GM18505 (cell line): Measurements from ENCODE around the gene SFXN5.

Source experiments
- ATAC-seq: cut with Tn5 transposase; IDR thresholded peaks from one replicate; pipeline ENCODE4 v1.9.1; 2021; ENCODE audit not compliant: unreplicated experiment
- POLR2A ChIP-seq: IDR thresholded peaks from 4 replicates; pipeline ENCODE4 v1.6.1; 2011; ENCODE audit warnings: borderline replicate concordance; ENCODE audit not compliant: insufficient read depth, insufficient read length; ENCODE audit errors: extremely low read depth

SFXN5 gene

GRCh38 chr2:73063909-73064875, 7.3 kb downstream of the SFXN5 start:
- ATAC-seq = no peak
- no peak for TF ChIP-seq POLR2A

GRCh38 chr2:73063472-73063871, 8.0 kb downstream of the SFXN5 start:
- no peak for TF ChIP-seq POLR2A
- ATAC-seq = no peak

- ATAC-seq = no peak
- no peak for TF ChIP-seq POLR2A
Measured at GRCh38 chr2:73059106-73059505, 12.4 kb downstream of the SFXN5 start.

- no peak for ATAC-seq
- no peak for TF ChIP-seq POLR2A
Measured at GRCh38 chr2:73054980-73055379, 16.5 kb downstream of the SFXN5 start.

GRCh38 chr2:73053316-73054114, 18.0 kb downstream of the SFXN5 start:
- no peak for ATAC-seq
- TF ChIP-seq POLR2A = no peak

- no peak for ATAC-seq
- no peak for TF ChIP-seq POLR2A
Measured at GRCh38 chr2:73050121-73050545, 21.4 kb downstream of the SFXN5 start.

- no peak for ATAC-seq
- TF ChIP-seq POLR2A = no peak
Measured at GRCh38 chr2:73043929-73044832, 27.3 kb downstream of the SFXN5 start.

GRCh38 chr2:73043276-73043675, 28.2 kb downstream of the SFXN5 start:
- ATAC-seq = no peak
- TF ChIP-seq POLR2A = no peak

GRCh38 chr2:73037947-73038585, 33.4 kb downstream of the SFXN5 start:
- ATAC-seq = no peak
- TF ChIP-seq POLR2A = no peak

- no peak for ATAC-seq
- no peak for TF ChIP-seq POLR2A
Measured at GRCh38 chr2:73036766-73037165, 34.7 kb downstream of the SFXN5 start.

- TF ChIP-seq POLR2A = no peak
- ATAC-seq = no peak
Measured at GRCh38 chr2:73035899-73036711, 35.4 kb downstream of the SFXN5 start.
